Neural progenitor cell (in vitro differentiated cells): ENCODE data around the gene POP4. TPM values are rescaled to one million over a fixed set of nuclear protein-coding genes. Genes with fewer than 3 reads are reported as not detected.

Source experiments
- DNase-seq: peaks from one replicate; pipeline ENCODE4 v3.0.0-alpha.2; 2016; ENCODE audit warnings: low spot score
- H2AFZ ChIP-seq: fragments of 200-600 bp; sonication (generic); replicated peaks from 2 replicates; pipeline ENCODE4 v1.6.1; 2016; ENCODE audit warnings: antibody characterized with exemption
- H3F3A ChIP-seq: fragments of 200-600 bp; sonication (generic); 2 replicates; pipeline ENCODE4 v1.6.1; 2016; ENCODE audit warnings: antibody characterized with exemption, low read depth
- H3K27ac ChIP-seq: fragments of 200-600 bp; sonication (generic); 2 replicates; pipeline ENCODE4 v1.5.1; 2016; ENCODE audit warnings: mild to moderate bottlenecking
- H3K27me3 ChIP-seq: fragments of 200-600 bp; sonication (generic); 2 replicates; pipeline ENCODE4 v1.6.1; 2016; ENCODE audit warnings: mild to moderate bottlenecking, moderate library complexity
- H3K36me3 ChIP-seq: fragments of 200-600 bp; sonication (generic); 2 replicates; pipeline ENCODE4 v1.5.1; 2016
- H3K4me1 ChIP-seq: fragments of 200-600 bp; sonication (generic); 2 replicates; pipeline ENCODE4 v1.6.1; 2016; ENCODE audit warnings: mixed run types
- H3K4me2 ChIP-seq: fragments of 200-600 bp; sonication (generic); 2 replicates; pipeline ENCODE4 v1.6.1; 2016
- H3K4me3 ChIP-seq: fragments of 200-600 bp; sonication (generic); 2 replicates; pipeline ENCODE4 v1.5.1; 2016
- H3K79me2 ChIP-seq: fragments of 200-600 bp; sonication (generic); 2 replicates; pipeline ENCODE4 v1.6.1; 2016; ENCODE audit warnings: low read depth
- H3K9ac ChIP-seq: fragments of 200-600 bp; sonication (generic); 2 replicates; pipeline ENCODE4 v1.6.1; 2016
- H3K9me3 ChIP-seq: fragments of 200-600 bp; sonication (generic); 2 replicates; pipeline ENCODE4 v1.5.1; 2016; ENCODE audit warnings: low read depth
- H4K20me1 ChIP-seq: fragments of 200-600 bp; sonication (generic); 2 replicates; pipeline ENCODE4 v1.6.1; 2016; ENCODE audit warnings: low read depth
- H3K27ac Mint-ChIP-seq: 3 replicates; pipeline ENCODE4 v1.8.0; 2021; ENCODE audit warnings: mixed read lengths
- H3K27me3 Mint-ChIP-seq: 2 replicates; pipeline ENCODE4 v1.8.0; 2022; ENCODE audit warnings: low read depth, mild to moderate bottlenecking, inconsistent platforms, moderate library complexity, mixed read lengths; ENCODE audit not compliant: insufficient read depth
- H3K36me3 Mint-ChIP-seq: 3 replicates; pipeline ENCODE4 v1.8.0; 2021; ENCODE audit warnings: mixed read lengths
- H3K4me1 Mint-ChIP-seq: 3 replicates; pipeline ENCODE4 v1.8.0; 2021; ENCODE audit warnings: mixed read lengths
- H3K4me3 Mint-ChIP-seq: 3 replicates; pipeline ENCODE4 v1.8.0; 2021; ENCODE audit warnings: mild to moderate bottlenecking, moderate library complexity, mixed read lengths
- H3K9me3 Mint-ChIP-seq: 3 replicates; pipeline ENCODE4 v1.8.0; 2020; ENCODE audit warnings: mixed read lengths
- CTCF ChIP-seq: fragments of 200-600 bp; sonication (generic); IDR thresholded peaks from 2 replicates; pipeline ENCODE4 v1.5.1; 2017; ENCODE audit warnings: antibody characterized with exemption, mild to moderate bottlenecking
- EZH2 ChIP-seq: fragments of 200-600 bp; sonication (generic); IDR thresholded peaks from 2 replicates; pipeline ENCODE4 v1.6.1; 2017; ENCODE audit warnings: antibody characterized with exemption, mild to moderate bottlenecking, moderate library complexity
- EZH2phosphoT487 ChIP-seq: fragments of 200-600 bp; sonication (generic); IDR thresholded peaks from 2 replicates; pipeline ENCODE4 v1.6.1; 2017; ENCODE audit warnings: antibody characterized with exemption
- total RNA-seq: library from RNA; depleted of rRNA; stranded (reverse); fragments of >200 nt; gene quantifications from 2 replicates; pipeline ENCODE4 v1.2.3, GENCODE V29; 2015; ENCODE audit warnings: low replicate concordance

The POP4 gene
- total RNA-seq, 1 donor from 2014 or later, result 77.8 TPM

GRCh38 chr19:29603308-29603707, 2.8 kb upstream of the POP4 start:
- Mint-ChIP-seq H3K27me3 (peaks cover 5% of the 10 kb centered on the region), H3K4me3 (no peak overlapping the region), H3K36me3 (no peaks in the 10 kb centered on the region), H3K9me3 (no peaks in the 10 kb centered on the region), H3K4me1 (peaks cover 12% of the 10 kb centered on the region), H3K27ac (no peak overlapping the region)
- TF ChIP-seq EZH2 (no peak), EZH2phosphoT487 (no peak), CTCF (no peak)
- no peak overlapping the region for H3K27ac ChIP-seq
- no peak overlapping the region for H3K4me3 ChIP-seq
- H4K20me1 ChIP-seq, result no peaks in the 10 kb centered on the region
- peaks cover 10% of the 10 kb centered on the region for H3K4me1 ChIP-seq
- peaks cover 24% of the 10 kb centered on the region for H3K79me2 ChIP-seq
- no peaks in the 10 kb centered on the region for H3K9me3 ChIP-seq
- H2AFZ ChIP-seq, result no peak overlapping the region
- peaks cover 8% of the 10 kb centered on the region for H3F3A ChIP-seq
- no peak for DNase-seq
- no peaks in the 10 kb centered on the region for H3K36me3 ChIP-seq
- H3K4me2 ChIP-seq, result no peak overlapping the region
- H3K27me3 ChIP-seq, result no peaks in the 10 kb centered on the region
- H3K9ac ChIP-seq, result no peak overlapping the region

- no peaks in the 10 kb centered on the region for H3K36me3 ChIP-seq
- no peaks in the 10 kb centered on the region for H3K9me3 Mint-ChIP-seq
- H3K9ac ChIP-seq, result peak overlapping the region; percentile 74
- peaks cover 10% of the 10 kb centered on the region for H3K4me1 ChIP-seq
- H3K4me1 Mint-ChIP-seq, result peaks cover 16% of the 10 kb centered on the region
- H3K9me3 ChIP-seq, result no peaks in the 10 kb centered on the region
- H4K20me1 ChIP-seq, result no peaks in the 10 kb centered on the region
- H3K36me3 Mint-ChIP-seq, result peaks cover 2% of the 10 kb centered on the region
- peaks cover 4% of the 10 kb centered on the region for H3K27me3 Mint-ChIP-seq
- no peak for DNase-seq
- H2AFZ ChIP-seq, result peak overlapping the region; percentile 88
- TF ChIP-seq CTCF, result no peak
- no peak for TF ChIP-seq EZH2phosphoT487
- no peak for TF ChIP-seq EZH2
- peak overlapping the region; percentile 100 for H3K4me3 Mint-ChIP-seq
- no peaks in the 10 kb centered on the region for H3K27me3 ChIP-seq
- peak overlapping the region; percentile 71 for H3K4me3 ChIP-seq
- H3K79me2 ChIP-seq, result peaks cover 24% of the 10 kb centered on the region
- H3F3A ChIP-seq, result peaks cover 8% of the 10 kb centered on the region
- H3K4me2 ChIP-seq, result peak overlapping the region; percentile 94
- no peak overlapping the region for H3K27ac ChIP-seq
- H3K27ac Mint-ChIP-seq, result peak overlapping the region; percentile 100
Observed at GRCh38 chr19:29606420-29606747, 301 bp downstream of the POP4 start.

- Histone ChIP-seq H2AFZ (no peak overlapping the region), H3K4me1 (peaks cover 10% of the 10 kb centered on the region), H3F3A (no peaks in the 10 kb centered on the region), H4K20me1 (no peaks in the 10 kb centered on the region), H3K4me3 (no peak overlapping the region), H3K9me3 (no peaks in the 10 kb centered on the region), H3K27ac (no peak overlapping the region), H3K9ac (no peak overlapping the region), H3K36me3 (no peaks in the 10 kb centered on the region), H3K79me2 (peaks cover 21% of the 10 kb centered on the region), H3K4me2 (no peak overlapping the region), H3K27me3 (no peaks in the 10 kb centered on the region)
- no peak overlapping the region for H3K27ac Mint-ChIP-seq
- peaks cover 12% of the 10 kb centered on the region for H3K36me3 Mint-ChIP-seq
- no peak overlapping the region for H3K4me3 Mint-ChIP-seq
- TF ChIP-seq CTCF (no peak), EZH2phosphoT487 (no peak), EZH2 (no peak)
- peaks cover 16% of the 10 kb centered on the region for H3K4me1 Mint-ChIP-seq
- H3K9me3 Mint-ChIP-seq, result no peaks in the 10 kb centered on the region
- H3K27me3 Mint-ChIP-seq, result peaks cover 6% of the 10 kb centered on the region
- no peak for DNase-seq
Observed at GRCh38 chr19:29609636-29610035, 3.6 kb downstream of the POP4 start.

GRCh38 chr19:29610213-29610573, 4.1 kb downstream of the POP4 start:
- no peak for TF ChIP-seq EZH2
- no peak for TF ChIP-seq EZH2phosphoT487
- TF ChIP-seq CTCF, result no peak
- no peaks in the 10 kb centered on the region for H3K9me3 ChIP-seq
- no peak overlapping the region for H2AFZ ChIP-seq
- no peak for DNase-seq
- no peaks in the 10 kb centered on the region for H3K36me3 ChIP-seq
- H3F3A ChIP-seq, result no peaks in the 10 kb centered on the region
- peaks cover 14% of the 10 kb centered on the region for H3K4me1 Mint-ChIP-seq
- H3K27me3 Mint-ChIP-seq, result peaks cover 6% of the 10 kb centered on the region
- no peak overlapping the region for H3K4me2 ChIP-seq
- peak overlapping the region; percentile 63 for H3K4me3 Mint-ChIP-seq
- H3K27ac ChIP-seq, result no peak overlapping the region
- no peaks in the 10 kb centered on the region for H3K9me3 Mint-ChIP-seq
- H3K4me1 ChIP-seq, result peaks cover 5% of the 10 kb centered on the region
- H3K4me3 ChIP-seq, result no peak overlapping the region
- no peaks in the 10 kb centered on the region for H4K20me1 ChIP-seq
- peaks cover 16% of the 10 kb centered on the region for H3K79me2 ChIP-seq
- H3K27ac Mint-ChIP-seq, result no peak overlapping the region
- no peak overlapping the region for H3K9ac ChIP-seq
- peaks cover 12% of the 10 kb centered on the region for H3K36me3 Mint-ChIP-seq
- H3K27me3 ChIP-seq, result no peaks in the 10 kb centered on the region
